NCI-H2227 (cell line): ENCODE results near the gene TCF20.

Source experiments
- DNase-seq: peaks from one replicate; lab custom pipeline; 2025; ENCODE audit not compliant: unreplicated experiment; lab: John Stamatoyannopoulos, UW

TCF20 gene

GRCh38 chr22:42262964-42263363 lies 7.5 kb downstream of the TCF20 start:
- DNase-seq = no peak

- DNase-seq = no peak
These were observed 9.2 kb downstream of the TCF20 start for GRCh38 chr22:42261296-42261695.

GRCh38 chr22:42258126-42258525 lies 12.3 kb downstream of the TCF20 start:
- no peak for DNase-seq

- no peak for DNase-seq
These were observed 13.1 kb downstream of the TCF20 start for GRCh38 chr22:42257386-42257785.

- DNase-seq = no peak
These were observed 13.5 kb downstream of the TCF20 start for GRCh38 chr22:42256930-42257329.

- DNase-seq = no peak
These were observed 14.2 kb downstream of the TCF20 start for GRCh38 chr22:42256220-42256619.

- DNase-seq = no peak
These were observed 20.6 kb downstream of the TCF20 start for GRCh38 chr22:42249831-42250230.

GRCh38 chr22:42248995-42249394 lies 21.5 kb downstream of the TCF20 start:
- DNase-seq = no peak

GRCh38 chr22:42247596-42247995 lies 22.9 kb downstream of the TCF20 start:
- no peak for DNase-seq

- DNase-seq = no peak
These were observed 26.7 kb downstream of the TCF20 start for GRCh38 chr22:42243802-42244060.

GRCh38 chr22:42236848-42237247 lies 33.6 kb downstream of the TCF20 start:
- DNase-seq = no peak

GRCh38 chr22:42236268-42236667 lies 34.2 kb downstream of the TCF20 start:
- DNase-seq = no peak

- no peak for DNase-seq
These were observed 36.6 kb downstream of the TCF20 start for GRCh38 chr22:42233879-42234278.

GRCh38 chr22:42231929-42232328 lies 38.5 kb downstream of the TCF20 start:
- DNase-seq = no peak

- DNase-seq = no peak
These were observed 40.9 kb downstream of the TCF20 start for GRCh38 chr22:42229455-42230149.

GRCh38 chr22:42228483-42228882 lies 42.0 kb downstream of the TCF20 start:
- DNase-seq = no peak

GRCh38 chr22:42227435-42227834 lies 43.0 kb downstream of the TCF20 start:
- no peak for DNase-seq

GRCh38 chr22:42225841-42226240 lies 44.6 kb downstream of the TCF20 start:
- no peak for DNase-seq

- no peak for DNase-seq
These were observed 48.3 kb downstream of the TCF20 start for GRCh38 chr22:42222140-42222539.
